HCT116 (cell line): ENCODE measurements around the gene KCNIP4.

Experiments
- CTCF ChIP-seq, 3 experiments: fragments of 200-600 bp in 1 of 3; sonication (generic) in 1 of 3; IDR thresholded peaks in 2 of 3; conservative IDR thresholded peaks in 1 of 3; 2 replicates each; pipeline ENCODE4 v1.5.1; 2012 to 2017; ENCODE audit warnings: low read depth in 2 of 3, low read length in 2 of 3, antibody characterized with exemption in 1 of 3, borderline replicate concordance in 1 of 3, control low read depth in 1 of 3, mild to moderate bottlenecking in 1 of 3, mixed read lengths in 1 of 3, mixed run types in 1 of 3, moderate library complexity in 1 of 3; ENCODE audit not compliant: insufficient read depth in 1 of 3
- POLR2A ChIP-seq: IDR thresholded peaks from 2 replicates; pipeline ENCODE4 v1.7.0; 2011; ENCODE audit warnings: borderline replicate concordance; ENCODE audit not compliant: insufficient read depth, insufficient read length; ENCODE audit errors: extremely low read depth

- no peak for TF ChIP-seq CTCF (IDR thresholded peaks at IDR 0.05 in 2 of 3, conservative IDR thresholded peaks at IDR 0.05 in 1 of 3; ENCODE audit: borderline replicate concordance in 1 of 3, insufficient read depth in 1 of 3, low read depth in 2 of 3, low read length in 2 of 3)
- no peak for TF ChIP-seq POLR2A
Observed at GRCh38 chr4:20809812-20810211, 1138.8 kb downstream of the KCNIP4 start.
